ENCODE results near the gene AAGAB. TPM values are rescaled to one million over a fixed set of nuclear protein-coding genes. Genes with fewer than 3 reads are reported as not detected.

Gene AAGAB
- total RNA-seq, 1 experiment from 2014 or later: 52.0 TPM

DNA sequence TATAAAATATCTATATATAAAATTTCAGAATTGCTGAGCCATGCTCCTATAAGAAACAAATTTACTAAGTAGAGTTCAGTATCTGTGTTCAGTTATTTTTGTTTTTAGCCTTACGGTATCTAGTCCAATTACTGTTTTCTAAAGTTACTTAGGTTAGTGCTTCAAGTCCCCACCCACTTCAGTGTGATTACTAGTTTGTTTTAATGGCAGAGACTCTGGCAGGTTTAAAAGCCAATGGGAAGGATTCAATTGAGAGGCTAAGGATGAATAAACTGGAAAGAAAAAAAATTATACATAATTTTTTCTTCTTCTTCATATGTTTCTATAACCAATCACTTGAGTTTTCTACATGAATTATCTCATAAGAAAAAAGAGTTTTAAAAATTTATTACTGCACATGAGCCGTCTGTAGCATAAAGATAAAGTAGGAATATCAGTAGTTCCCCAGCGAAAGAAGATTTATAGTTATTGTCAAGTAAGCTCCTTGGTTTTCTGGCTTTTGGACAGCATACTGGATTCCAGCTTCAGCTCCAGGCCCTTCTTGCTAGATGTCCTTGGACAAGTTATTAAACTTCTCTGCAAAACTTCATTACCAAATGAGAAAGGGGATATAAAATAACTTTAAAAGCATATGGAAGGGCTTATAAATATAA, 46.8 kb downstream of the AAGAB start:
- H3K4me2 ChIP-seq (ENCODE audit: low read length): no peak overlapping the region
- RAD21 ChIA-PET (ENCODE audit: low non-redundant PET in 1 of 2, low total read pairs in 2 of 2, uncharacterized antibody in 2 of 2, unreplicated experiment in 2 of 2): no interaction called here
- BruUV-seq (replicated peaks): no TSS peak
- H3K9me3 ChIP-seq (ENCODE audit: control insufficient read depth in 1 of 2, insufficient read depth in 1 of 2, low read depth in 1 of 2, low read length in 2 of 2): no peaks in the 10 kb centered on the region
- CTCF ChIA-PET: no interaction called here
- no peak overlapping the region for H3K9ac ChIP-seq (ENCODE audit: low read length)
- peaks cover 6 to 18% of the 10 kb centered on the region in 2 experiments; a peak in 2 of 4 replicates for H3K36me3 ChIP-seq (ENCODE audit: control insufficient read depth in 1 of 2, insufficient read depth in 2 of 2, low read length in 2 of 2)
- no peak overlapping the region for H3K27ac ChIP-seq (ENCODE audit: low read depth, low read length)
- intact Hi-C loops (cut with micrococcal nuclease): no loop called here
- H4K20me1 ChIP-seq (ENCODE audit: insufficient read depth): no peaks in the 10 kb centered on the region
- TF ChIP-seq RAD21 (IDR thresholded peaks at IDR 0.05; ENCODE audit: low read depth) (no peak), FOSL1 (IDR thresholded peaks at IDR 0.05; ENCODE audit: low read depth) (no peak), SRF (IDR thresholded peaks at IDR 0.05; ENCODE audit: low read depth) (no peak), EZH2phosphoT487 (IDR thresholded peaks at IDR 0.05; ENCODE audit: borderline replicate concordance) (no peak)
- TF ChIP-seq, protein P1, sequence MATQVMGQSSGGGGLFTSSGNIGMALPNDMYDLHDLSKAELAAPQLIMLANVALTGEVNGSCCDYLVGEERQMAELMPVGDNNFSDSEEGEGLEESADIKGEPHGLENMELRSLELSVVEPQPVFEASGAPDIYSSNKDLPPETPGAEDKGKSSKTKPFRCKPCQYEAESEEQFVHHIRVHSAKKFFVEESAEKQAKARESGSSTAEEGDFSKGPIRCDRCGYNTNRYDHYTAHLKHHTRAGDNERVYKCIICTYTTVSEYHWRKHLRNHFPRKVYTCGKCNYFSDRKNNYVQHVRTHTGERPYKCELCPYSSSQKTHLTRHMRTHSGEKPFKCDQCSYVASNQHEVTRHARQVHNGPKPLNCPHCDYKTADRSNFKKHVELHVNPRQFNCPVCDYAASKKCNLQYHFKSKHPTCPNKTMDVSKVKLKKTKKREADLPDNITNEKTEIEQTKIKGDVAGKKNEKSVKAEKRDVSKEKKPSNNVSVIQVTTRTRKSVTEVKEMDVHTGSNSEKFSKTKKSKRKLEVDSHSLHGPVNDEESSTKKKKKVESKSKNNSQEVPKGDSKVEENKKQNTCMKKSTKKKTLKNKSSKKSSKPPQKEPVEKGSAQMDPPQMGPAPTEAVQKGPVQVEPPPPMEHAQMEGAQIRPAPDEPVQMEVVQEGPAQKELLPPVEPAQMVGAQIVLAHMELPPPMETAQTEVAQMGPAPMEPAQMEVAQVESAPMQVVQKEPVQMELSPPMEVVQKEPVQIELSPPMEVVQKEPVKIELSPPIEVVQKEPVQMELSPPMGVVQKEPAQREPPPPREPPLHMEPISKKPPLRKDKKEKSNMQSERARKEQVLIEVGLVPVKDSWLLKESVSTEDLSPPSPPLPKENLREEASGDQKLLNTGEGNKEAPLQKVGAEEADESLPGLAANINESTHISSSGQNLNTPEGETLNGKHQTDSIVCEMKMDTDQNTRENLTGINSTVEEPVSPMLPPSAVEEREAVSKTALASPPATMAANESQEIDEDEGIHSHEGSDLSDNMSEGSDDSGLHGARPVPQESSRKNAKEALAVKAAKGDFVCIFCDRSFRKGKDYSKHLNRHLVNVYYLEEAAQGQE (IDR thresholded peaks at IDR 0.05; ENCODE audit: low read depth): no peak
- TF ChIP-seq, protein P2, sequence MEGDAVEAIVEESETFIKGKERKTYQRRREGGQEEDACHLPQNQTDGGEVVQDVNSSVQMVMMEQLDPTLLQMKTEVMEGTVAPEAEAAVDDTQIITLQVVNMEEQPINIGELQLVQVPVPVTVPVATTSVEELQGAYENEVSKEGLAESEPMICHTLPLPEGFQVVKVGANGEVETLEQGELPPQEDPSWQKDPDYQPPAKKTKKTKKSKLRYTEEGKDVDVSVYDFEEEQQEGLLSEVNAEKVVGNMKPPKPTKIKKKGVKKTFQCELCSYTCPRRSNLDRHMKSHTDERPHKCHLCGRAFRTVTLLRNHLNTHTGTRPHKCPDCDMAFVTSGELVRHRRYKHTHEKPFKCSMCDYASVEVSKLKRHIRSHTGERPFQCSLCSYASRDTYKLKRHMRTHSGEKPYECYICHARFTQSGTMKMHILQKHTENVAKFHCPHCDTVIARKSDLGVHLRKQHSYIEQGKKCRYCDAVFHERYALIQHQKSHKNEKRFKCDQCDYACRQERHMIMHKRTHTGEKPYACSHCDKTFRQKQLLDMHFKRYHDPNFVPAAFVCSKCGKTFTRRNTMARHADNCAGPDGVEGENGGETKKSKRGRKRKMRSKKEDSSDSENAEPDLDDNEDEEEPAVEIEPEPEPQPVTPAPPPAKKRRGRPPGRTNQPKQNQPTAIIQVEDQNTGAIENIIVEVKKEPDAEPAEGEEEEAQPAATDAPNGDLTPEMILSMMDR (IDR thresholded peaks at IDR 0.05 in 2 of 3, conservative IDR thresholded peaks at IDR 0.05 in 1 of 3; ENCODE audit: borderline replicate concordance in 1 of 3, insufficient read depth in 1 of 3, low read depth in 2 of 3, low read length in 2 of 3): no peak
- H3K27me3 ChIP-seq (ENCODE audit: insufficient read depth, low read length): no peaks in the 10 kb centered on the region
- ATAC-seq (no peak), DNase-seq (ENCODE audit: low read depth, low spot score) (no peak)
- no peak overlapping the region for H2AFZ ChIP-seq (ENCODE audit: low read depth, low read length, poor library complexity, severe bottlenecking)
- H3K9me2 ChIP-seq (ENCODE audit: insufficient read depth): no peaks in the 10 kb centered on the region
- POLR2A ChIA-PET: no interaction called here
- no peaks in the 10 kb centered on the region for H3K4me1 ChIP-seq (ENCODE audit: control insufficient read depth in 1 of 2, insufficient read depth in 2 of 2, low read length in 2 of 2)
- H3K4me3 ChIP-seq (replicated peaks in 1 of 2; ENCODE audit: low read depth in 1 of 2, low read length in 2 of 2): no peak overlapping the region
- H3K79me2 ChIP-seq (ENCODE audit: insufficient read depth, low read length): no peaks in the 10 kb centered on the region

Measured in HCT116 (cell line).